ENCODE measurements around the gene RSL1D1.
"Not testable (repeated sequence)": the region's sequence is repeated elsewhere in the genome, so short reads cannot be mapped to it uniquely, and the experiment has no call there.

RSL1D1 gene

DNA sequence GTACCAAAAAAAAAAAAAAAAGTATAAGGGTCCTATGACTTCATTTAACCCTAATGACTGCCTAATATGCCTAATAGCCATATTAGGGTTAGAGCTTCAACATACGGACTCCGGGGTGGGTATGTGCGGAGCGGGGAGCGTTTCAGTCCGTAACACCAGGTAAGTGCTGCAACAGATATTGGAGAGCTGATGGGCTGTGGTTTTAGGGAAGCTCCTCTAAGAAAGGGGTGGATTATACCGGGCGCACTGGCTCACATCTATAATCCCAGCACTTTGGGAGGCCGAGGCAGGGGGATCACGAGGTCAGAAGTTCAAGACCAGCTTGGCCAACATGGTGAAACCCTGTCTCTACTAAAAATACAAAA, 52.3 kb downstream of the RSL1D1 start:
- DNase-seq (ENCODE audit: low read depth, low spot score) = no peak

DNA sequence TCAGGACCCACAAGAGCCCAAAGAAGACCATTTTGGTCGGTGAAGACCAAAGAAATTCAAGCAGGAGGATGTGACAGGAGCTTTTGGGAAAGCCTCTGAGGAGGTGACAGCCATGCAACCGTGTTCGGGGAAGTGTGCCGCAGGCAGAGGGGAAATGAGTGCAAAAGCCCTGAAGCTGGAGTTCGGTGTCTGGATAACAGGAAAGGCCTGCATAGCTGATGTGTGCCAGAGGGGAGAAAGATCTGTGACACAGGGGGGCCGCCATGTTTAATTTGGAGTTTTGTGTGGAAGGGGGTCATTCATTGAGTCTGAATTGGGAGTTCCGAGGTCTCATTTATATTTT, 53.4 kb downstream of the RSL1D1 start:
- DNase-seq (ENCODE audit: low read depth, low spot score) = no peak

DNA sequence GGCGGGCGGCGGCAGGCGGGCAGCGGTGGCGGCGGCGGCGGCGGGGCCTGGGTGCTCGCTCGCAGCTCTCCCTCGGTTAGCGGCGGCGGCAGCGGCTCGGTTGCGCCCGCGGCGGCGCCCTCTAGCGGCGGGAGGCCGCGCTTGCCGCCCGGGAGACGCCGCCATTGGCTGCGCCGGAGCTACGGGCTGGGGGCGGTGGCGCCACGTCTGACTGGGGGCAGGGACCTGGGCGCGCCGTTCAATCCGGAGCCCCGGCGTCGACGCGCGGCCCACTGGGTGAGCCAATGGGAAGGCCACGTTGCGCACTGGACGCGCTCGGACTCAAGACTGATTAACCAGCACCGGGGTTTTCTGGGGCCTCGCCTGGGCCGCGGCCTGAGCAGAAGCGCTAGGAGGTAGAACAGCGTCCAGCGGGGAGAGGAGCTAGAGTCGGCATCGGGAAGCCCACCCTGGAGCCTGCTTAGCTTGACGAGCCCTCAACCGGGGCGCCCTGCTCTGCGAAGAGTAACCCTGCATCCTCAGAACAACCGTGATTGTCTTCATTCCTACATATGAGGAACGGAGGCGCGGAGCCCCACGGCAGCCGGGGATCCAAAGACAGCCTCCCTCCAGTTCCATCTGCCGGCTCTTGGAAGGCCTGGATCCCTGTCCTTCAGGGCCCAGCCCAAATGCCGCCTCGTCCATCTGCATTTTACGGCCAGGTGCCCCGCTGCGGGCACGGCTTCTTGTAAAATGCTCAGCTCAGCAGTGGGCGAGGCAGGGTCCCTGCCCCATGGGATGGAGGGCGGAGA, 54.0 kb downstream of the RSL1D1 start, which contains the start of gene ZC3H7A:
TSS of gene ZC3H7A (minus strand) at position 93 of the 791 bp plus-strand sequence. CDS start 14,904 bp downstream, outside the sequence.
- peak; percentile 87 for DNase-seq (ENCODE audit: low read depth, low spot score)

DNA sequence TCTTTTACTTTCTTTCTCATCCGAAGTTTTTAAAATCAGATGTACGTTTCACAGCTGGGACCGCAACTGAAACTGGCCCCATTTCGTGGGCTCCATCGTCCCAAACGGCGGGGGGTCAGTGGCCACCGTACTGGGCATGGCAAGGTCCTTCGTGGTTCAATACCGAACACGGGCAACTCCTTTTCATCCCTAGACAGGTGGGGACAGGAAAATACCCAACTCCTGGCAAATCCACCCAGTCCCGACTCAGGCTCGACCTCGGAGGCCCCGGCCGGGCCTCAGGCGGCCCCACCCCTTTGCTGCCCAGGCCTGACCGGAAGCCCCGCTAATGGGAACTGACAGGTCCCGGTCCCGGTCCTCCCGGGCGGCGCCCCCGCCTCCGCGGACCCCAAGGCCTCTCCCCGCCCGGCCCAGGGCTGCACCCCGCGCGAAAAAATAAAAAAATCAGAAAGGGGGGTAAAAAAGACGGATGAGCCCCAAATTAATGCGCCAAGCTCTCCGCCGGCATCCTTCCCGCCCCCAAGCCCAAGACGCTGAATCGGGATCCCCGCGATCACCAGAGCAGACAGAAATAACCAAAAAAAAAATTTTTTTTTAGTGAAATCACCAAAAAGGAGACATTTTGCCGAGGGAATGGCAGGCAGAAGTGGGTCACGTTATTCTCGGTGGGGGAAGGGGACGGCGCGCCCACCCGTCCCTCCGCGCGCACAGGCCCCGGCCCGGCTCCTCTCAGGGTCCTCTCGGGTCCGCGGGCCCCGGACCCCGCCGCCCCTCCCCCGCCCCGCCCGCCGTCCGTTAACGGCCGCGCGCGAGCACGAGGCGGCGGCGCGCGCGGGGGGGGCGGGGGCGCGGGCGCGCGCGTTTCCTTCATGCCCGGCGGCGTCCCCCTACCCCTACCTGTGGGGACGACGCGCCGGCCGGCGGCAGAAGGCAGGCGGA, 54.8 kb downstream of the RSL1D1 start:
- DNase-seq (ENCODE audit: low read depth, low spot score) = no peak

DNA sequence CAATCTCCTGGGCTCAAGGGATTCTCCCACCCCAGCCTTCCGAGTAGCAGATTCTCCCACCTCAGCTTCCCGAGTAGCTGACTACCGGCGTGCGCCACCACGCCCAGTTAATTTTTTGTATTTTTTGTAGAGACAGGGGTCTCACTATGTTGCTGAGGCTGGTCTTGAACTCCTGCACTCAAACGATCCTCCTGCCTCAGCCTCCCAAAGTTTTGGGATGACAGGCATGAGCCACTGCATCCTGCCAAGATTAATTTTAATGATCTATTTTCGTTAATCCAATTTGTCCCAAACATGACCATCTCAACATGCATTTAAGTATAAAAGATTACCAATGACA, 55.5 kb downstream of the RSL1D1 start:
- no peak for DNase-seq (ENCODE audit: low read depth, low spot score)

DNA sequence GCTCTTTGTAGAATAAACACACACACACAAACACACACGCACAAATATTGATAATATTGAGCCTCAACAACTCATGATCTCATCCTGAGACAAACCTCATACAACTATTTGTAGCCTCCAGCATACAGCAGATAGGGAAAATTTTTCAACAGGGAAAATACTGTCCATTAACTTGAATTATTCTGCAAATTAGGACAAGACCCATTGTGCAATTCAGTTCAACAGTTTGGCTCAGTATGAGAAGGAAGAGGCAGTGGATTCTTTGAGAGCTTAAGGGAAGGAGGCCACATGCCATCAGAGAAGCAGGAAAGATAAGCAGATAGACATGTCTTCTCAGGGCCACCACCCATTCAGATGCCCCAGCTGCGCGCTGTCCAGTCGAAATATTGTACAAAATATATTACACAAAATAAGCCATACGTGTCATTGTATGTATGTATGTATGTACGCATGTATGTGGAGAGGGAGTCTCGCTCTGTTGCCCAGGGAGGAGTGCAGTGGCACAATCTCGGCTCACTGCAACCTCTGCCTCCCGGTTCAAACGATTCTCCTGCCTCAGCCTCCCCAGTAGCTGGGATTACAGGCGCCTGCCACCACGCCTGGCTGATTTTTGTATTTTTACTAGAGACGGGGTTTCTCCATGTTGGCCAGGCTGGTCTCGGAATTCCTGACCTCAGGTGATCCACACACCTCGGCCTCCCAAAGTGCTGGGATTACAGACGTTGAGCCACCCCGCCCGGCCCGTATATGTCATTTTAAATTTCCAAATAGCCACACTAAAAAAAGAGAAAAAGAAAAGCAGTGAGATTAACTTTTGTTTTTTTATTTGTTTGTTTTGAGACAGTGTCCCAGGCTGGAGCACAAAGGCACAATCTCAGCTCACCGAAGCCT, 56.1 kb downstream of the RSL1D1 start:
- no peak for DNase-seq (ENCODE audit: low read depth, low spot score)

DNA sequence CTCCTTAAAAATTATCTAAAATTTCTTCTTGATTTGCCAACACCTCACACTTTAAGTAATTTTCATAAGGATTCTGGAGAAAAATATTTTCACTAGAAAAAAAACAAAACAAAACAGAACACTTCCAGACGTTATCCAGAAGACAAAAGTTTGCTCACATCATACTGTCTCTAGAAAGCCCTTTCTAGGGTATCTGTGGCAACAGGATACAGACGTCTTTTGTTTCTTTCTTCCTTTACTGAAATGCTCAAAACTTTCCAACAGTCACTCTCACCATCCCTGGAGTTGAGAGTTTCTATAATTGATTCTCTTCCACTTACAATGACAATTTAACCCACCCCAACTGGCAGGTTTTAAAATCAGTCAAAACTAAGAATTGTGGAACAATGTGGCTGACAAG, 56.9 kb downstream of the RSL1D1 start:
- DNase-seq (ENCODE audit: low read depth, low spot score) = no peak

DNA sequence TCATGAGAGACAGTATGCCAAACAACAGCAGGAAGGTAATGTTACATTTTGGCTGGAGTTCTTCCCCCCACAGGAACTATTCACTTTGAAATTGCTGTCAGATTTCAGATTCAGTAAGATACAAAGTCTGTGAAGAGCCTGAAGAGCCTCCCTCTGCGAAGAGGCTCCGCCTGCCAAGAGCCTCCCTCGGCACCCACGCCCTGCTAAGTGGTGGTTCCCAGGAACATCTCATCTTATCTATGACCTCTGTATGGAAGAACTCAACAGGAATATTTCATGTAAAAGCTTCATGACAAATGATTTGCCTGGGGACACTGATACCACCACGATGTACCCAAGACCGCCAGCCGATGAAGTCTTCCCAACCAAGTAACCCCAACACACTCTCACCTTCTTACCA, 57.5 kb downstream of the RSL1D1 start:
- no peak for DNase-seq (ENCODE audit: low read depth, low spot score)

DNA sequence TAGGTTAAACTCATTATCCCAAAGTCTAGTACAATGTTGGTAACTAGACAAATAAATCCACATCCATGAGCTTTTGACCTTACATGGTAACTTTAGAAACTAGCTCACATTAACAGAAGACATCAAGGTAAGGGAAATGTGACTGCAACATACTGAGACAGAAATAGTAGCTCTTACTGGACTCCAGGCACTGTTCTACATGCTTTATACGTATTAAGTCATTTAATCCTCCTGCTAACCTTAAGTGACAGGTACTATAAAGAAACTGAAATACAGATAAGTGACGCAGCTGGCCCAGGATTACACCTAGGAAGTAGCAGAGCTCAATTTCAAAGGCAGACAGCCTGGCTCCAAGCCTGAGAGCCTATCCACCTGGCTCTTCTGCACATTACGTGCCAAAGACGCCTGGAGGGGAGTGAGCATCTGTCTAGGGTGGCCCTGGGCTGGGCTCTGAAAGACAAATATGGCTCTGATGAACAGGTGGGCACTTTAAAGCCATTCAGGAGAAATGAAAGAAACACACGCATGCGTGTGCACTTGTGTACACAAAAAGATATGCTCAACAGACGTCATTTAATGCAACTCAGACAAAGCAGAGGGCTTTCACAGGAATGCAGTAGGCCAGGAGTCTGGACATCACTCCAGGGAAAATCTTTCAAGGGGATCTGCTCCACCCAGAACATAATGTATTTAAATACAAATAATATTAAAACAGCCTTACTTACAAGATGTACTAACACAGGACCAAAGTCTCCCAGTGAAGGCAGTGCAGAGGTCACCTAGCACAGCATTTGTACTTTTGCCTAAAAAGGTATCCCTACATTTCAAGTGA, 58.7 kb downstream of the RSL1D1 start:
- no peak for DNase-seq (ENCODE audit: low read depth, low spot score)

DNA sequence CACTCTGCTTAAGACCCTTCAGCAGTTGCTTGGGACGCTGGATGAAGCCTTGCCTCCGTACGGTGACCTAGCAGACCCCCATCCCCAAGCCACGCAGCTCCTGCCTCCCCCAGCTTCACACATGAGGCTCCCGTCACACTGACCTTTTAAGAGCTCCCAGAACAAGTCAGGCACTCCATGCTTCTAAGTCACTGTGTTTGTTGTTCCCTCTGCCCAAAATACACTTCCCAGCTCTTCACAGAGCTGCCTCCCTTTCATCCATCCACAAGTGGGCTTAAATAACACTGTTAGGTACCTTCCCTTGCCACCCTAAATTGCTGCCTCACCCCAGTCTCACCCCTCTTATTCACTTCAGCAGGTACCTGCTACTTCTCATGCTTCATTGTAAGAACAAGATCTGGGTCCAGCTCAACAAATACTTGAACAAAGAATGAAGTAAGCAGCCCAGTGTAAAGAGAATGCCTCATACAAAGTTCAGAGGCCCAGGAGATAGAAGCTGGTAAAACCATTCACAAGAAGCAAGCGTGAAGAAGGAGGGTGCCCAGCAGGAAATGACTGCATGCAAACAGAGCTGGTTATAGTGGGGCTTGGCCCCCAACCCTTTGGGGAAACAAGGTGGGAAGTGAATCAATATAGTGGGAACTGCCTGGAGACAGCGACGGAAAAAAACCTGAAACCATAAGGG, 60.1 kb downstream of the RSL1D1 start:
- DNase-seq (ENCODE audit: low read depth, low spot score) = no peak

DNA sequence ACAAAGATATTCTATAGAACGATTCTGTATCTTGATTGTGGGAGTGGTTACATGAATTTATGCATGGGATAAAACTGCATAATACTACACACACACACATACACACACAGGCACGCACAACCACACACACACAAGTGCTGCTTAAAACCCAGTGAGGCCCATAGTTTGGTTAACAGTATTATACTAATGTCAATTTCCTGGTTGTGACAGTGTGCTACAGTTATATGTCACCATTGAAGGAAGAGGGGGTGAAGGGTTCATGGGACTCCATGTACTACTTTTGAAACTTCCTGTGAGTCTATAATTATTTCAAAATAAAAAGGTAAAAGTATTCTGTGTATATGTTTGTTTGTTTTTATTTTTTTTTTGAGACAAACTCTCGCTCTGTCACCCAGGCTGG, 62.4 kb downstream of the RSL1D1 start:
- no peak for DNase-seq (ENCODE audit: low read depth, low spot score)

DNA sequence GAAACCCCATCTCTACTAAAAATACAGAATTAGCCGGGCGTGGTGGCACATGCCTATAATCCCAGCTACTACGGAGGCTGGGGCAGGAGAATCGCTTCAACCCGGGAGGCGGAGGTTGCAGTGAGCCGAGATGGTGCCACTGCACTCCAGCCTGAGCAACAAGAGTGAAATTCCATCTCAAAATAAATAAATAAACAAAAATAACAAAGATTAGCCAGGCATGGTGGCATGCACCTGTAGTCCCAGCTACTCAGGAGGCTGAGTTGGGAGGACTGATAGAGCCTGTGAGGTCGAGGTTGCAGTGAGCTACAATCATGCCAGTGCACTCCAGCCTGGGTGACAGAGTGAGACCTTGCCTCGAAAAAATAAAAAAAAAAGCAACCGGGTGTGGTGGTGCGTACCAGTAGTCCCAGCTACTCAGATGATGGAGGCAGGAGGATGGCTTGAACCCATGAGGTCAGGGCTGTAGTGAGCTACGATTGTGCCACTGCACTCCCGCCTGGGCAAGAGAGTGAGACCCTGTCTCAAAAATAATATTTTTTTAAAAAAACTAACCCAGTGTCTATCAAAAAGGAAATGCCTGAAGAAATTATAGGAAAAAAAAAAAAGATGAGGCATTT, 66.3 kb downstream of the RSL1D1 start:
- DNase-seq (ENCODE audit: low read depth, low spot score) = not testable (repeated sequence)

DNA sequence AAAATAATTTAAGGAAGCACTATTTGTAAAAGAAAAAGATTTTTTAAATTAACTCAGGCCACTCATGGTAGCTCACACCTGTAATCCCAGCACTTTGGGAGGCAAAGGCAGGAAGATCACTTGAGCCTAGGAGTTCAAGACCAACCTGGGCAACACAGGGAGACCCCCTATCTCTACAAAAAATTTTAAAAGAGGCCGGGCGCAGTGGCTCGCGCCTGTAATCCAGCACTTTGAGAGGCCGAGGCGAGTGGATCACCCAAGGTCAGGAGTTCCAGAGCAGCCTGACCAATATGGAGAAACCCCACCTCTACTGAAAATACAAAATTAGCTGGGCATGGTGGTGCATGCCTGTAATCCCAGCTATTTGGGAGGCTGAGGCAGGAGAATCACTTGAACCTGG, 67.0 kb downstream of the RSL1D1 start:
- not testable (repeated sequence) for DNase-seq (ENCODE audit: low read depth, low spot score)

DNA sequence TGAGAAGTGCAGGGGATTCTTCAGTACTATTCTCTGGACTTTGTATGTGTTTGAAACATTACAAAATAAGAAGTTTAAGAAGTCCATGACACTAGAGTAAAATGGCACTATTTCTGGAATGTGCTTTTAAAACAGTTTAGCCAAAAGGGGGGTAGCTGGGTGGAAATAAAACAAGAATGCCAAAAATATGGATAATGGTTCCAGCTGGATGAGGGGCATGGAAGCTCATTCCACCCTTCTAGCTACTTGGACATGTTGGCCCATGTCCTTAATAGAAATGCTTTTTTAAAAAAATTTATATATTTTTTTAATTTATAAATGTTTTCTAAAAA, 67.3 kb downstream of the RSL1D1 start:
- DNase-seq (ENCODE audit: low read depth, low spot score) = no peak

Measured in activated CD4-positive, CD25-positive, alpha-beta regulatory T cell treated with anti-CD3 and anti-CD28 coated beads, Interleukin-2, amount 50 U/mL, for 16 hours (primary cell).